H1 (cell line): ENCODE data around the gene NEURL1B. TPM values are rescaled to one million over a fixed set of nuclear protein-coding genes. Genes with fewer than 3 reads are reported as not detected.

ENCODE experiments used
- CTCF ChIA-PET: fragments of 300-600 bp; sonication (Branson Sonifier 250); formaldehyde crosslinking; loops from one replicate; lab custom pipeline; 2021; ENCODE audit not compliant: partially characterized antibody; lab: Charles Lee
- POLR2A ChIA-PET: fragments of 300-600 bp; sonication (Branson Sonifier 250); formaldehyde crosslinking; loops from one replicate; lab custom pipeline; 2021; ENCODE audit warnings: inconsistent platforms; ENCODE audit not compliant: partially characterized antibody; lab: Charles Lee
- DNase-seq, 2 experiments: peaks; one replicate each; pipeline versions ENCODE4 v3.0.0 to v3.0.0-alpha.2; 2010 to 2022; ENCODE audit warnings: low spot score in 2 of 2, low read depth in 1 of 2, mixed read lengths in 1 of 2
- FAIRE-seq: peaks from 2 replicates; lab custom pipeline; 2011; peaks lifted over from hg19 to GRCh38; lab: Jason Lieb, UNC
- H2AFZ ChIP-seq: 2 replicates; pipeline ENCODE4 v1.8.1; 2012; ENCODE audit warnings: low read length, inconsistent platforms
- H2AK5ac ChIP-seq: 2 replicates; pipeline ENCODE4 v1.6.1; 2013; ENCODE audit warnings: low read depth, low read length
- H2BK120ac ChIP-seq: replicated peaks from 2 replicates; pipeline ENCODE3; 2013; ENCODE audit warnings: low read depth, low read length, inconsistent platforms
- H2BK12ac ChIP-seq: 2 replicates; pipeline ENCODE4 v1.6.1; 2013; ENCODE audit warnings: low read depth, low read length
- H2BK15ac ChIP-seq: 2 replicates; pipeline ENCODE4 v1.6.1; 2013; ENCODE audit warnings: low read length
- H2BK20ac ChIP-seq: 2 replicates; pipeline ENCODE4 v1.6.1; 2013; ENCODE audit warnings: low read length
- H2BK5ac ChIP-seq: 2 replicates; pipeline ENCODE4 v1.6.1; 2013; ENCODE audit warnings: low read depth, low read length
- H3K14ac ChIP-seq: 2 replicates; pipeline ENCODE4 v1.6.1; 2013; ENCODE audit warnings: inconsistent platforms; ENCODE audit not compliant: insufficient read length
- H3K18ac ChIP-seq: 2 replicates; pipeline ENCODE4 v1.6.1; 2013; ENCODE audit warnings: low read length; ENCODE audit errors: extremely low read depth
- H3K23ac ChIP-seq: 2 replicates; pipeline ENCODE4 v1.6.1; 2013; ENCODE audit warnings: inconsistent platforms; ENCODE audit not compliant: insufficient read length
- H3K23me2 ChIP-seq: 2 replicates; pipeline ENCODE4 v1.6.1; 2013; ENCODE audit warnings: low read depth, low read length
- H3K27ac ChIP-seq: 2 replicates; pipeline ENCODE4 v1.6.1; 2011; ENCODE audit warnings: low read depth, low read length, inconsistent platforms
- H3K27me3 ChIP-seq, 4 experiments: replicated peaks in 1 of 4; 1 replicate in 1 of 4; 2 replicates in 3 of 4; pipeline versions ENCODE4 v1.6.1 to v1.8.1; 2011 to 2013; ENCODE audit warnings: low read length in 3 of 4, mild to moderate bottlenecking in 3 of 4, inconsistent platforms in 2 of 4, mixed read lengths in 2 of 4, moderate library complexity in 1 of 4; ENCODE audit not compliant: control insufficient read depth in 3 of 4, insufficient read depth in 3 of 4; ENCODE audit errors: extremely low read depth in 1 of 4
- H3K36me3 ChIP-seq, 4 experiments: 2 replicates each; pipeline versions ENCODE4 v1.6.1 to v1.8.1; 2011 to 2013; ENCODE audit warnings: mild to moderate bottlenecking in 4 of 4, low read length in 3 of 4, moderate library complexity in 2 of 4, control low read depth in 1 of 4, inconsistent platforms in 1 of 4; ENCODE audit not compliant: insufficient read depth in 4 of 4, control insufficient read depth in 2 of 4
- H3K4ac ChIP-seq: replicated peaks from 2 replicates; pipeline ENCODE3; 2013; ENCODE audit warnings: low read length, low read depth, mixed read lengths, inconsistent platforms; ENCODE audit not compliant: insufficient read length
- H3K4me1 ChIP-seq, 4 experiments: replicated peaks in 1 of 4; 1 replicate in 1 of 4; 2 replicates in 3 of 4; pipeline versions ENCODE4 v1.6.1 to v1.8.1; 2011 to 2013; ENCODE audit warnings: low read length in 3 of 4, inconsistent platforms in 2 of 4, mixed read lengths in 1 of 4; ENCODE audit not compliant: insufficient read depth in 4 of 4, control insufficient read depth in 3 of 4
- H3K4me2 ChIP-seq, 2 experiments: 2 replicates each; pipeline versions ENCODE4 v1.6.1 to v1.8.1; 2011 to 2013; ENCODE audit warnings: low read depth in 2 of 2, low read length in 2 of 2, control low read depth in 1 of 2, inconsistent platforms in 1 of 2, mild to moderate bottlenecking in 1 of 2; ENCODE audit not compliant: insufficient read depth in 1 of 2
- H3K4me3 ChIP-seq, 4 experiments: fragments of 200-600, 300-600 bp in 1 of 4; sonication (generic), shearing (Covaris generic), sonication (Bioruptor Twin) in 1 of 4; 2 replicates each; pipeline versions ENCODE4 v1.5.1 to v1.8.1; 2011 to 2016; ENCODE audit warnings: low read length in 4 of 4, low read depth in 3 of 4, control low read depth in 2 of 4, inconsistent platforms in 2 of 4, mild to moderate bottlenecking in 2 of 4, mixed read lengths in 1 of 4, moderate library complexity in 1 of 4; ENCODE audit not compliant: insufficient read depth in 2 of 4; ENCODE audit errors: extremely low read depth in 1 of 4
- H3K56ac ChIP-seq: replicated peaks from 2 replicates; pipeline ENCODE3; 2013; ENCODE audit warnings: low read depth, mild to moderate bottlenecking, mixed read lengths, low read length, inconsistent platforms; ENCODE audit not compliant: insufficient read length
- H3K79me1 ChIP-seq: 2 replicates; pipeline ENCODE4 v1.6.1; 2013; ENCODE audit warnings: low read depth, low read length, control low read depth
- H3K79me2 ChIP-seq, 2 experiments: 2 replicates each; pipeline versions ENCODE4 v1.6.1 to v1.8.1; 2012 to 2013; ENCODE audit warnings: low read length in 2 of 2, mild to moderate bottlenecking in 2 of 2, inconsistent platforms in 1 of 2; ENCODE audit not compliant: insufficient read depth in 2 of 2, control insufficient read depth in 1 of 2
- H3K9ac ChIP-seq, 4 experiments: replicated peaks in 1 of 4; 1 replicate in 1 of 4; 2 replicates in 3 of 4; pipeline versions ENCODE4 v1.6.1 to v1.8.1; 2011 to 2013; ENCODE audit warnings: low read depth in 3 of 4, low read length in 3 of 4, control low read depth in 2 of 4, mild to moderate bottlenecking in 2 of 4, moderate library complexity in 2 of 4, inconsistent platforms in 1 of 4; ENCODE audit errors: extremely low read depth in 1 of 4
- H3K9me3 ChIP-seq, 2 experiments: 2 replicates each; pipeline versions ENCODE4 v1.6.1 to v1.8.1; 2012 to 2013; ENCODE audit warnings: mild to moderate bottlenecking in 2 of 2, moderate library complexity in 2 of 2, control low read depth in 1 of 2, inconsistent platforms in 1 of 2, low read depth in 1 of 2, low read length in 1 of 2, mixed read lengths in 1 of 2; ENCODE audit not compliant: insufficient read depth in 2 of 2
- H4K20me1 ChIP-seq, 2 experiments: replicated peaks in 1 of 2; 2 replicates each; pipeline versions ENCODE3 to v1.8.1; 2011 to 2013; ENCODE audit warnings: inconsistent platforms in 2 of 2, low read length in 2 of 2, mild to moderate bottlenecking in 1 of 2; ENCODE audit not compliant: insufficient read depth in 2 of 2, control insufficient read depth in 1 of 2
- H4K5ac ChIP-seq: 2 replicates; pipeline ENCODE4 v1.6.1; 2013; ENCODE audit warnings: low read length, low read depth, mixed read lengths, inconsistent platforms; ENCODE audit not compliant: insufficient read length
- H4K8ac ChIP-seq: 2 replicates; pipeline ENCODE4 v1.8.0; 2013; ENCODE audit warnings: mild to moderate bottlenecking, moderate library complexity, low read length, inconsistent platforms; ENCODE audit not compliant: insufficient read depth; ENCODE audit errors: extremely low read depth
- H4K91ac ChIP-seq: replicated peaks from 2 replicates; pipeline ENCODE3; 2013; ENCODE audit warnings: low read length, mixed read lengths, inconsistent platforms; ENCODE audit not compliant: insufficient read length
- BRCA1 ChIP-seq: IDR thresholded peaks from 2 replicates; pipeline ENCODE4 v1.6.1; 2012; ENCODE audit warnings: low read depth, low read length, improper control_type of control experiment
- CEBPB ChIP-seq: IDR thresholded peaks from 2 replicates; pipeline ENCODE4 v1.6.1; 2012; ENCODE audit warnings: low read depth, low read length
- CHD2 ChIP-seq: IDR thresholded peaks from 2 replicates; pipeline ENCODE4 v1.6.1; 2012; ENCODE audit warnings: low read length, improper control_type of control experiment
- FOSL1 ChIP-seq: IDR thresholded peaks from 2 replicates; pipeline ENCODE4 v1.6.1; 2011; ENCODE audit warnings: mild to moderate bottlenecking, low read depth, low read length, moderate library complexity; ENCODE audit not compliant: insufficient read depth
- JUND ChIP-seq: IDR thresholded peaks from 2 replicates; pipeline ENCODE4 v1.6.1; 2011; ENCODE audit warnings: mild to moderate bottlenecking, improper control_type of control experiment, low read length
- KDM1A ChIP-seq: fragments of 200-600, 300-600 bp; sonication (generic); IDR thresholded peaks from 2 replicates; pipeline ENCODE4 v1.7.1; 2016; ENCODE audit warnings: mild to moderate bottlenecking, low read length, borderline replicate concordance
- KDM4A ChIP-seq: IDR thresholded peaks from one replicate; pipeline ENCODE4 v1.7.1; 2012; ENCODE audit warnings: low read depth, mild to moderate bottlenecking, moderate library complexity, low read length, inconsistent platforms; ENCODE audit not compliant: severe bottlenecking
- TAF1 ChIP-seq: IDR thresholded peaks from 2 replicates; pipeline ENCODE4 v1.6.1; 2011; ENCODE audit warnings: mild to moderate bottlenecking, low read depth, low read length
- WGBS, 2 experiments: shearing (Covaris generic) in 1 of 2; methylation state at CpG; one replicate each; pipeline versions ENCODE4 v1.1.6 to v1.1.7; 2013 to 2015; ENCODE audit warnings: low lambda C conversion rate in 2 of 2, mixed read lengths in 2 of 2, inconsistent platforms in 1 of 2, low coverage in 1 of 2, missing lambda C conversion rate in 1 of 2; ENCODE audit not compliant: insufficient replicate concordance in 2 of 2, insufficient coverage in 1 of 2, insufficient read length in 1 of 2; ENCODE audit errors: extremely low coverage in 1 of 2, missing lambda C conversion rate in 1 of 2; 5-methylcytosine and 5-hydroxymethylcytosine counted together
- polyA plus RNA-seq, 7 experiments: library from polyadenylated mRNA; depleted of rRNA in 3 of 7; stranded (reverse) in 5 of 7; unstranded in 2 of 7; fragments of >200 nt in 5 of 7; fragments of 200-250 nt in 2 of 7; gene quantifications; 1 replicate in 5 of 7; 2 replicates in 1 of 7; 4 replicates in 1 of 7; pipeline versions ENCODE4 v1.2.1 to v1.2.3, GENCODE V29; 2011 to 2013; ENCODE audit warnings: missing spikeins in 2 of 7, mixed read lengths in 2 of 7
- total RNA-seq: library from RNA; stranded (reverse); fragmentation: NEBNext Ultra II Directional; extraction: Animal tissue kit (Norgen Biotek cat#: 25700); gene quantifications from 2 replicates; pipeline ENCODE4 v1.2.1, GENCODE V29; 2021

NEURL1B gene
- total and polyA plus RNA-seq, 2 of the 8 experiments (the other 6 are each of a cell fraction or from before 2014, with no cell fraction given), result 3.3 to 6.1 TPM

- Histone ChIP-seq H3K79me1 (no peaks in the 10 kb centered on the region), H3K9ac (no peak overlapping the region), H3K23me2 (peaks cover 3% of the 10 kb centered on the region; the same call in 1 of the 2 replicates), H3K4me2 (no peak overlapping the region), H4K5ac (no peak overlapping the region), H2BK120ac (no peak overlapping the region)
- TF ChIP-seq KDM1A (no peak), TAF1 (no peak), JUND (no peak), BRCA1 (no peak), KDM4A (no peak), FOSL1 (no peak), CHD2 (no peak), CEBPB (no peak)
- TF ChIP-seq, all 59 proteins: peak for 0
- H2BK12ac ChIP-seq, result no peak overlapping the region
- H2BK5ac ChIP-seq, result peak overlapping the region; percentile 32; the same call in 1 of the 2 replicates
- H4K91ac ChIP-seq, result no peak overlapping the region
- no peak overlapping the region for H3K14ac ChIP-seq
- no peaks in the 10 kb centered on the region for H3K9me3 ChIP-seq
- H3K4me1 ChIP-seq, result peaks cover 0 to 11% (median 2%) of the 10 kb centered on the region in 4 experiments; a peak in 2 of 7 replicates
- peak overlapping the region; percentile 80 for H3K4ac ChIP-seq
- no peak overlapping the region for H3K4me3 ChIP-seq
- DNase-seq, result no peak
- H3K27me3 ChIP-seq, result peaks cover 0 to 10% (median 4%) of the 10 kb centered on the region in 4 experiments; a peak in 6 of 7 replicates
- FAIRE-seq, result no peak
- H4K8ac ChIP-seq, result 0 out of 2 replicates have a peak overlapping the region, but pooled peaks have one; percentile 48
- H2BK15ac ChIP-seq, result no peak overlapping the region
- CTCF ChIA-PET, result interaction anchor here (1.2 to 2.2 kb wide), 3 partner anchors 9 to 16 kb away, joined by 3 to 7 read pairs (median 3); no protein-coding TSS in a partner anchor
- H3K18ac ChIP-seq, result no peak overlapping the region
- H4K20me1 ChIP-seq, result no peaks in the 10 kb centered on the region
- no peaks in the 10 kb centered on the region for H3K36me3 ChIP-seq
- no peaks in the 10 kb centered on the region for H3K79me2 ChIP-seq
- H3K27ac ChIP-seq, result no peak overlapping the region
- 0 out of 2 replicates have a peak overlapping the region, but pooled peaks have one; percentile 34 for H2AFZ ChIP-seq
- no peak overlapping the region for H3K23ac ChIP-seq
- no peak overlapping the region for H2BK20ac ChIP-seq
- 92% methylated on average over 11 of the region's 11 CpGs; no CpG with 5 or more reads in 1 of the 2 experiments for WGBS, 2 experiments
- POLR2A ChIA-PET, result interaction anchor here (0.8 kb wide), 1 partner anchor 11 kb away, joined by 3 read pairs; no protein-coding TSS in a partner anchor
- H2AK5ac ChIP-seq, result no peak overlapping the region
- no peak overlapping the region for H3K56ac ChIP-seq
Measured at GRCh38 chr5:172636279-172637050, 4.6 kb upstream of the NEURL1B start.
